ELR (cell line): ENCODE measurements around the gene ZMYND8.
A peak's percentile ranks its signal among the peaks of the same experiment; 100 is the strongest.
"Not testable (repeated sequence)": the region's sequence is repeated elsewhere in the genome, so short reads cannot be mapped to it uniquely, and the experiment has no call there.

Experiments used
- DNase-seq: peaks from one replicate; pipeline ENCODE4 v3.0.0-alpha.2; 2015; ENCODE audit warnings: low read depth

Gene ZMYND8

GRCh38 chr20:47264137-47264769 is 92.2 kb downstream of the ZMYND8 start:
- not testable (repeated sequence) for DNase-seq

GRCh38 chr20:47263465-47264084 is 92.9 kb downstream of the ZMYND8 start:
- DNase-seq = no peak

- no peak for DNase-seq
Observed at GRCh38 chr20:47263080-47263464, 93.4 kb downstream of the ZMYND8 start.

GRCh38 chr20:47262365-47263013 is 94.0 kb downstream of the ZMYND8 start:
- DNase-seq = no peak

- DNase-seq = no peak
Observed at GRCh38 chr20:47262008-47262364, 94.5 kb downstream of the ZMYND8 start.

- DNase-seq = not testable (repeated sequence)
Observed at GRCh38 chr20:47261161-47261774, 95.2 kb downstream of the ZMYND8 start.

GRCh38 chr20:47260540-47261126 is 95.9 kb downstream of the ZMYND8 start:
- DNase-seq = not testable (repeated sequence)

GRCh38 chr20:47258745-47259695 is 97.5 kb downstream of the ZMYND8 start:
- DNase-seq = peak; percentile 32

- no peak for DNase-seq
Observed at GRCh38 chr20:47257771-47258170, 98.7 kb downstream of the ZMYND8 start.

GRCh38 chr20:47257256-47257655 is 99.2 kb downstream of the ZMYND8 start:
- no peak for DNase-seq

- DNase-seq = peak; percentile 78
Observed at GRCh38 chr20:47256668-47257236, 99.7 kb downstream of the ZMYND8 start.

- DNase-seq = no peak
Observed at GRCh38 chr20:47253872-47254271, 102.6 kb downstream of the ZMYND8 start.

GRCh38 chr20:47252879-47253307 is 103.6 kb downstream of the ZMYND8 start:
- DNase-seq = no peak

- no peak for DNase-seq
Observed at GRCh38 chr20:47251154-47252020, 105.1 kb downstream of the ZMYND8 start.

GRCh38 chr20:47250360-47250759 is 106.1 kb downstream of the ZMYND8 start:
- DNase-seq = no peak

- DNase-seq = no peak
Observed at GRCh38 chr20:47249913-47250312, 106.6 kb downstream of the ZMYND8 start.

- no peak for DNase-seq
Observed at GRCh38 chr20:47248448-47248966, 108.0 kb downstream of the ZMYND8 start.

GRCh38 chr20:47247972-47248371 is 108.5 kb downstream of the ZMYND8 start:
- no peak for DNase-seq

GRCh38 chr20:47246061-47246777 is 110.3 kb downstream of the ZMYND8 start:
- no peak for DNase-seq
